Neural cell (in vitro differentiated cells): ENCODE measurements around the gene UNC5C. TPM values are rescaled to one million over a fixed set of nuclear protein-coding genes. Genes with fewer than 3 reads are reported as not detected.

ENCODE experiments used
- H2AFZ ChIP-seq: fragments of 200-600, 300-800 bp; sonication (generic), shearing (Covaris generic); 2 replicates; pipeline ENCODE4 v1.6.0; 2014; ENCODE audit warnings: low read depth, mild to moderate bottlenecking, antibody characterized with exemption, low read length, moderate library complexity
- H3F3A ChIP-seq: fragments of 200-600 bp; shearing (Covaris generic); 2 replicates; pipeline ENCODE4 v1.6.1; 2016; ENCODE audit warnings: mild to moderate bottlenecking, moderate library complexity, mixed read lengths, antibody characterized with exemption, low read length; ENCODE audit not compliant: insufficient read depth, poor library complexity, severe bottlenecking
- H3K27ac ChIP-seq: fragments of 200-600, 300-800 bp; sonication (generic), shearing (Covaris generic); 2 replicates; pipeline ENCODE4 v1.5.1; 2014; ENCODE audit warnings: mild to moderate bottlenecking, low read length, moderate library complexity
- H3K27me3 ChIP-seq: fragments of 300-800, 200-600 bp; sonication (generic), shearing (Covaris generic); 2 replicates; pipeline ENCODE4 v1.6.0; 2014; ENCODE audit warnings: mild to moderate bottlenecking, low read depth, low read length, moderate library complexity; ENCODE audit not compliant: insufficient read depth
- H3K36me3 ChIP-seq: fragments of 300-800, 200-600 bp; sonication (generic), shearing (Covaris generic); 2 replicates; pipeline ENCODE4 v1.5.1; 2014; ENCODE audit warnings: mild to moderate bottlenecking, antibody characterized with exemption, low read length, moderate library complexity; ENCODE audit not compliant: insufficient read depth
- H3K4me2 ChIP-seq: fragments of 300-800, 200-600 bp; sonication (generic), shearing (Covaris generic); 2 replicates; pipeline ENCODE4 v1.6.0; 2014; ENCODE audit warnings: mild to moderate bottlenecking, low read length
- H3K4me3 ChIP-seq: fragments of 300-800, 200-600 bp; sonication (generic), shearing (Covaris generic); 2 replicates; pipeline ENCODE4 v1.5.1; 2014; ENCODE audit warnings: mild to moderate bottlenecking, low read length, moderate library complexity
- H3K79me2 ChIP-seq: fragments of 200-600 bp; shearing (Covaris generic); replicated peaks from 2 replicates; pipeline ENCODE4 v1.6.0; 2014; ENCODE audit warnings: mild to moderate bottlenecking, low read length, moderate library complexity; ENCODE audit not compliant: insufficient read depth
- H3K9ac ChIP-seq: fragments of 300-800, 200-600 bp; sonication (generic), shearing (Covaris generic); 2 replicates; pipeline ENCODE4 v1.6.1; 2016; ENCODE audit warnings: mild to moderate bottlenecking, low read length, mixed read lengths
- H3K9me2 ChIP-seq: fragments of 200-600 bp; shearing (Covaris generic); 2 replicates; pipeline ENCODE4 v1.6.1; 2016; ENCODE audit warnings: mild to moderate bottlenecking, low read length, mixed read lengths; ENCODE audit not compliant: insufficient read depth
- H3K9me3 ChIP-seq: fragments of 200-600, 300-800 bp; sonication (generic), shearing (Covaris generic); 2 replicates; pipeline ENCODE4 v1.6.1; 2016; ENCODE audit warnings: mild to moderate bottlenecking, mixed run types, low read length, moderate library complexity, mixed read lengths
- H4K20me1 ChIP-seq: fragments of 200-600 bp; shearing (Covaris generic); 2 replicates; pipeline ENCODE4 v1.6.1; 2016; ENCODE audit warnings: mild to moderate bottlenecking, mixed run types; ENCODE audit not compliant: insufficient read depth
- CTCF ChIP-seq: fragments of 450-650 bp; IDR thresholded peaks from 2 replicates; pipeline ENCODE4 v1.5.1; 2014; ENCODE audit warnings: antibody characterized with exemption, mild to moderate bottlenecking, moderate library complexity; ENCODE audit not compliant: poor library complexity, severe bottlenecking
- EP300 ChIP-seq: fragments of 450-650 bp; conservative IDR thresholded peaks from 2 replicates; pipeline ENCODE4 v1.6.1; 2014; ENCODE audit warnings: antibody characterized with exemption, mild to moderate bottlenecking, moderate library complexity; ENCODE audit not compliant: poor library complexity, severe bottlenecking
- EZH2 ChIP-seq: fragments of 200-600, 300-800 bp; shearing (Covaris generic), sonication (generic); IDR thresholded peaks from 2 replicates; pipeline ENCODE4 v1.6.1; 2014; ENCODE audit warnings: antibody characterized with exemption, low read length, borderline replicate concordance, mild to moderate bottlenecking; ENCODE audit not compliant: insufficient read depth, poor library complexity, severe bottlenecking
- MXI1 ChIP-seq: fragments of 450-650 bp; conservative IDR thresholded peaks from 2 replicates; pipeline ENCODE4 v1.6.1; 2014; ENCODE audit warnings: antibody characterized with exemption, mild to moderate bottlenecking; ENCODE audit not compliant: poor library complexity, severe bottlenecking
- POLR2AphosphoS5 ChIP-seq: IDR thresholded peaks from 2 replicates; pipeline ENCODE4 v1.6.1; 2012
- RAD21 ChIP-seq: fragments of 450-650 bp; conservative IDR thresholded peaks from 2 replicates; pipeline ENCODE4 v1.6.1; 2014; ENCODE audit warnings: antibody characterized with exemption, mild to moderate bottlenecking, moderate library complexity
- REST ChIP-seq: IDR thresholded peaks from 2 replicates; pipeline ENCODE4 v1.6.1; 2012; ENCODE audit warnings: borderline replicate concordance
- SMC3 ChIP-seq: fragments of 450-650 bp; conservative IDR thresholded peaks from 2 replicates; pipeline ENCODE4 v1.6.1; 2014; ENCODE audit warnings: antibody characterized with exemption, mild to moderate bottlenecking, moderate library complexity; ENCODE audit not compliant: poor library complexity
- TAF1 ChIP-seq: IDR thresholded peaks from 2 replicates; pipeline ENCODE4 v1.6.1; 2012; ENCODE audit warnings: low read depth
- polyA plus RNA-seq: library from polyadenylated mRNA; depleted of rRNA; stranded (reverse); fragments of >200 nt; gene quantifications from 2 replicates; pipeline ENCODE4 v1.2.3, GENCODE V29; 2014

Gene UNC5C
- polyA plus RNA-seq, 1 donor from 2014 or later = 0.56 TPM

GRCh38 chr4:95213366-95213765 is 335.4 kb downstream of the UNC5C start:
- no peak overlapping the region for H3K4me2 ChIP-seq
- H3K27me3 ChIP-seq = no peaks in the 10 kb centered on the region
- H3K9me2 ChIP-seq = no peaks in the 10 kb centered on the region
- no peaks in the 10 kb centered on the region for H3F3A ChIP-seq
- H3K27ac ChIP-seq = no peak overlapping the region
- TF ChIP-seq POLR2AphosphoS5 (no peak), TAF1 (no peak), CTCF (no peak), RAD21 (no peak), SMC3 (no peak), MXI1 (no peak)
- no peak overlapping the region for H3K4me3 ChIP-seq
- H3K79me2 ChIP-seq = no peaks in the 10 kb centered on the region
- H3K9me3 ChIP-seq = no peaks in the 10 kb centered on the region
- H2AFZ ChIP-seq = no peak overlapping the region
- no peak overlapping the region for H3K9ac ChIP-seq
- no peaks in the 10 kb centered on the region for H3K36me3 ChIP-seq
- no peaks in the 10 kb centered on the region for H4K20me1 ChIP-seq

- H3K4me3 ChIP-seq = no peak overlapping the region
- no peaks in the 10 kb centered on the region for H3K9me3 ChIP-seq
- no peaks in the 10 kb centered on the region for H4K20me1 ChIP-seq
- H2AFZ ChIP-seq = no peak overlapping the region
- no peaks in the 10 kb centered on the region for H3K9me2 ChIP-seq
- H3K4me2 ChIP-seq = no peak overlapping the region
- no peaks in the 10 kb centered on the region for H3K36me3 ChIP-seq
- H3K9ac ChIP-seq = no peak overlapping the region
- no peaks in the 10 kb centered on the region for H3K79me2 ChIP-seq
- TF ChIP-seq REST = no peak
- no peak for TF ChIP-seq EZH2
- TF ChIP-seq TAF1 = no peak
- TF ChIP-seq SMC3 = no peak
- no peak for TF ChIP-seq POLR2AphosphoS5
- H3F3A ChIP-seq = no peaks in the 10 kb centered on the region
- no peak overlapping the region for H3K27ac ChIP-seq
- H3K27me3 ChIP-seq = no peaks in the 10 kb centered on the region
These were observed 336.1 kb downstream of the UNC5C start for GRCh38 chr4:95212692-95213091.

- H3F3A ChIP-seq = no peaks in the 10 kb centered on the region
- no peaks in the 10 kb centered on the region for H3K79me2 ChIP-seq
- TF ChIP-seq POLR2AphosphoS5 (no peak), CTCF (no peak), TAF1 (no peak), RAD21 (no peak), SMC3 (no peak), EP300 (no peak), MXI1 (no peak)
- no peak overlapping the region for H3K4me2 ChIP-seq
- no peaks in the 10 kb centered on the region for H4K20me1 ChIP-seq
- no peak overlapping the region for H2AFZ ChIP-seq
- H3K27me3 ChIP-seq = no peaks in the 10 kb centered on the region
- H3K9ac ChIP-seq = no peak overlapping the region
- H3K9me3 ChIP-seq = no peaks in the 10 kb centered on the region
- no peaks in the 10 kb centered on the region for H3K36me3 ChIP-seq
- no peaks in the 10 kb centered on the region for H3K9me2 ChIP-seq
- H3K27ac ChIP-seq = no peak overlapping the region
- H3K4me3 ChIP-seq = no peak overlapping the region
These were observed 338.8 kb downstream of the UNC5C start for GRCh38 chr4:95209927-95210326.
